HS-5 (cell line): ENCODE data around the gene KNDC1.
"Not testable (repeated sequence)": the region's sequence is repeated elsewhere in the genome, so short reads cannot be mapped to it uniquely, and the experiment has no call there.

Source experiments
- DNase-seq: peaks from one replicate; pipeline ENCODE4 v3.0.0-alpha.2; 2012; ENCODE audit warnings: low read depth

Gene KNDC1

GRCh38 chr10:133140417-133141143 is 19.4 kb upstream of the KNDC1 start:
- no peak for DNase-seq

- DNase-seq, result no peak
Measured at GRCh38 chr10:133141144-133141957, 18.7 kb upstream of the KNDC1 start.

- no peak for DNase-seq
Measured at GRCh38 chr10:133141958-133142340, 18.1 kb upstream of the KNDC1 start.

- DNase-seq, result no peak
Measured at GRCh38 chr10:133142523-133143199, 17.4 kb upstream of the KNDC1 start.

GRCh38 chr10:133143200-133143533 is 16.9 kb upstream of the KNDC1 start:
- DNase-seq, result no peak

- no peak for DNase-seq
Measured at GRCh38 chr10:133143546-133143945, 16.5 kb upstream of the KNDC1 start.

GRCh38 chr10:133144771-133145170 is 15.2 kb upstream of the KNDC1 start:
- no peak for DNase-seq

- DNase-seq, result no peak
Measured at GRCh38 chr10:133150226-133150625, 9.8 kb upstream of the KNDC1 start.

GRCh38 chr10:133150656-133151055 is 9.4 kb upstream of the KNDC1 start:
- no peak for DNase-seq

GRCh38 chr10:133151071-133151470 is 8.9 kb upstream of the KNDC1 start:
- not testable (repeated sequence) for DNase-seq

GRCh38 chr10:133151543-133151972 is 8.5 kb upstream of the KNDC1 start:
- DNase-seq, result no peak

- DNase-seq, result no peak
Measured at GRCh38 chr10:133154411-133154810, 5.6 kb upstream of the KNDC1 start.

GRCh38 chr10:133154996-133155778 is 4.8 kb upstream of the KNDC1 start:
- DNase-seq, result no peak

GRCh38 chr10:133156674-133157579 is 3.1 kb upstream of the KNDC1 start:
- DNase-seq, result no peak

GRCh38 chr10:133157662-133158436 is 2.2 kb upstream of the KNDC1 start:
- no peak for DNase-seq

GRCh38 chr10:133158437-133158755 is 1.6 kb upstream of the KNDC1 start:
- DNase-seq, result no peak

- no peak for DNase-seq
Measured at GRCh38 chr10:133158756-133159610, 1.0 kb upstream of the KNDC1 start.

- DNase-seq, result no peak
Measured at GRCh38 chr10:133159611-133159949, 439 bp upstream of the KNDC1 start.

- DNase-seq, result no peak
Measured at GRCh38 chr10:133160826-133161471, 930 bp downstream of the KNDC1 start.
